ENCODE results near the gene NCR3LG1.

NCR3LG1 gene

DNA sequence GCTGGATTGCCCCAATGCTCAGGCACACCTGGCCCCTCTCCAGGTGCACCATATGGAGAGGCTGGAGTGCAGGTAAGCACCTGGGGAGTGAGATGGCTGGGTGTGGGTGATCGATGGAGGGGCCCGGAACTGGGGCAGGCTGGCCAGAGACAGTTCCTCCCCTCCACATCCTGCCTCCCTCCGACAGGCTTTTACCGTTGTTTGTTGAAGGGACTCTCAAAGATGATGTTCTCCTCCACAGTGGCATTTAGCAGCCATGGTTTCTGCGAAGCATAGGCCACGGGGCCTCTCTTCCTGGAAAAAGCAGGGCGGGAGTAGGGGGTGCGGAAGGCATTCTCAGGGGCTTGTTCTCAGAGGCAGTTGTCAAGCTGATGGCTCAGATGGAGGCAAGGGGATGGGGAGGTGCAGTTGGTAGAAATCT lies 62.7 kb downstream of the NCR3LG1 start:
- TF ChIP-seq ZFP3 (CRISPR knock-in tag; IDR thresholded peaks at IDR 0.05) (no peak), BACH2 (CRISPR knock-in tag; IDR thresholded peaks at IDR 0.05; ENCODE audit: borderline replicate concordance) (no peak), ISL1 (CRISPR knock-in tag; IDR thresholded peaks at IDR 0.05) (no peak), RARB (CRISPR knock-in tag; IDR thresholded peaks at IDR 0.05) (no peak), TSHZ2 (CRISPR knock-in tag; IDR thresholded peaks at IDR 0.05) (no peak), SNAI2 (CRISPR knock-in tag; IDR thresholded peaks at IDR 0.05) (no peak)
- ATAC-seq: no peak

- ATAC-seq: no peak
- TF ChIP-seq PPARA (CRISPR knock-in tag; IDR thresholded peaks at IDR 0.05; ENCODE audit: borderline replicate concordance): no peak
- no peak for TF ChIP-seq TOX (CRISPR knock-in tag; IDR thresholded peaks at IDR 0.05; ENCODE audit: borderline replicate concordance)
- TF ChIP-seq OSR1 (CRISPR knock-in tag; IDR thresholded peaks at IDR 0.05): no peak
- TF ChIP-seq, protein P1, sequence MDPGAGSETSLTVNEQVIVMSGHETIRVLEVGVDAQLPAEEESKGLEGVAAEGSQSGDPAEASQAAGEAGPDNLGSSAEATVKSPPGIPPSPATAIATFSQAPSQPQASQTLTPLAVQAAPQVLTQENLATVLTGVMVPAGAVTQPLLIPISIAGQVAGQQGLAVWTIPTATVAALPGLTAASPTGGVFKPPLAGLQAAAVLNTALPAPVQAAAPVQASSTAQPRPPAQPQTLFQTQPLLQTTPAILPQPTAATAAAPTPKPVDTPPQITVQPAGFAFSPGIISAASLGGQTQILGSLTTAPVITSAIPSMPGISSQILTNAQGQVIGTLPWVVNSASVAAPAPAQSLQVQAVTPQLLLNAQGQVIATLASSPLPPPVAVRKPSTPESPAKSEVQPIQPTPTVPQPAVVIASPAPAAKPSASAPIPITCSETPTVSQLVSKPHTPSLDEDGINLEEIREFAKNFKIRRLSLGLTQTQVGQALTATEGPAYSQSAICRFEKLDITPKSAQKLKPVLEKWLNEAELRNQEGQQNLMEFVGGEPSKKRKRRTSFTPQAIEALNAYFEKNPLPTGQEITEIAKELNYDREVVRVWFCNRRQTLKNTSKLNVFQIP (CRISPR knock-in tag; IDR thresholded peaks at IDR 0.05; ENCODE audit: borderline replicate concordance, low read depth): no peak
- TF ChIP-seq, protein P2, sequence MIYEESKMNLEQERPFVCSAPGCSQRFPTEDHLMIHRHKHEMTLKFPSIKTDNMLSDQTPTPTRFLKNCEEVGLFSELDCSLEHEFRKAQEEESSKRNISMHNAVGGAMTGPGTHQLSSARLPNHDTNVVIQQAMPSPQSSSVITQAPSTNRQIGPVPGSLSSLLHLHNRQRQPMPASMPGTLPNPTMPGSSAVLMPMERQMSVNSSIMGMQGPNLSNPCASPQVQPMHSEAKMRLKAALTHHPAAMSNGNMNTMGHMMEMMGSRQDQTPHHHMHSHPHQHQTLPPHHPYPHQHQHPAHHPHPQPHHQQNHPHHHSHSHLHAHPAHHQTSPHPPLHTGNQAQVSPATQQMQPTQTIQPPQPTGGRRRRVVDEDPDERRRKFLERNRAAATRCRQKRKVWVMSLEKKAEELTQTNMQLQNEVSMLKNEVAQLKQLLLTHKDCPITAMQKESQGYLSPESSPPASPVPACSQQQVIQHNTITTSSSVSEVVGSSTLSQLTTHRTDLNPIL (CRISPR knock-in tag; IDR thresholded peaks at IDR 0.05; ENCODE audit: low read depth): no peak
- TF ChIP-seq, protein P3, sequence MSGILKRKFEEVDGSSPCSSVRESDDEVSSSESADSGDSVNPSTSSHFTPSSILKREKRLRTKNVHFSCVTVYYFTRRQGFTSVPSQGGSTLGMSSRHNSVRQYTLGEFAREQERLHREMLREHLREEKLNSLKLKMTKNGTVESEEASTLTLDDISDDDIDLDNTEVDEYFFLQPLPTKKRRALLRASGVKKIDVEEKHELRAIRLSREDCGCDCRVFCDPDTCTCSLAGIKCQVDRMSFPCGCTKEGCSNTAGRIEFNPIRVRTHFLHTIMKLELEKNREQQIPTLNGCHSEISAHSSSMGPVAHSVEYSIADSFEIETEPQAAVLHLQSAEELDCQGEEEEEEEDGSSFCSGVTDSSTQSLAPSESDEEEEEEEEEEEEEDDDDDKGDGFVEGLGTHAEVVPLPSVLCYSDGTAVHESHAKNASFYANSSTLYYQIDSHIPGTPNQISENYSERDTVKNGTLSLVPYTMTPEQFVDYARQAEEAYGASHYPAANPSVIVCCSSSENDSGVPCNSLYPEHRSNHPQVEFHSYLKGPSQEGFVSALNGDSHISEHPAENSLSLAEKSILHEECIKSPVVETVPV (CRISPR knock-in tag; IDR thresholded peaks at IDR 0.05): no peak
- no peak for TF ChIP-seq ZFP30 (CRISPR knock-in tag; IDR thresholded peaks at IDR 0.05)
- no peak for TF ChIP-seq ZNF565 (CRISPR knock-in tag; conservative IDR thresholded peaks at IDR 0.05; ENCODE audit: low read depth)
- TF ChIP-seq BACH2 (CRISPR knock-in tag; IDR thresholded peaks at IDR 0.05; ENCODE audit: borderline replicate concordance): no peak
- no peak for TF ChIP-seq ESRRG (CRISPR knock-in tag; IDR thresholded peaks at IDR 0.05)
- TF ChIP-seq ARNTL (CRISPR knock-in tag; IDR thresholded peaks at IDR 0.05; ENCODE audit: borderline replicate concordance, low read depth): no peak
Measured at GRCh38 chr11:17414992-17415391, 63.4 kb downstream of the NCR3LG1 start.

GRCh38 chr11:17415523-17416104 lies 64.0 kb downstream of the NCR3LG1 start:
- ATAC-seq: no peak
- no peak for TF ChIP-seq SNAI2 (CRISPR knock-in tag; IDR thresholded peaks at IDR 0.05)
- no peak for TF ChIP-seq TOX (CRISPR knock-in tag; IDR thresholded peaks at IDR 0.05; ENCODE audit: borderline replicate concordance)
- TF ChIP-seq ZNF8 (CRISPR knock-in tag; IDR thresholded peaks at IDR 0.05): no peak
- no peak for TF ChIP-seq ZC3H10 (CRISPR knock-in tag; IDR thresholded peaks at IDR 0.05)
- no peak for TF ChIP-seq ISL1 (CRISPR knock-in tag; IDR thresholded peaks at IDR 0.05)
- no peak for TF ChIP-seq CSDC2 (CRISPR knock-in tag; IDR thresholded peaks at IDR 0.05)
- TF ChIP-seq ZNF70 (CRISPR knock-in tag; IDR thresholded peaks at IDR 0.05): no peak
- no peak for TF ChIP-seq ESRRG (CRISPR knock-in tag; IDR thresholded peaks at IDR 0.05)
- TF ChIP-seq TSHZ2 (CRISPR knock-in tag; IDR thresholded peaks at IDR 0.05): no peak
- TF ChIP-seq ZFP30 (CRISPR knock-in tag; IDR thresholded peaks at IDR 0.05): no peak
- no peak for TF ChIP-seq TCF4 (CRISPR knock-in tag; IDR thresholded peaks at IDR 0.05; ENCODE audit: borderline replicate concordance)
- TF ChIP-seq BACH2 (CRISPR knock-in tag; IDR thresholded peaks at IDR 0.05; ENCODE audit: borderline replicate concordance): no peak
- TF ChIP-seq RARB (CRISPR knock-in tag; IDR thresholded peaks at IDR 0.05): no peak
- TF ChIP-seq PATZ1 (CRISPR knock-in tag; IDR thresholded peaks at IDR 0.05; ENCODE audit: borderline replicate concordance): no peak
- TF ChIP-seq, protein P1 (CRISPR knock-in tag; IDR thresholded peaks at IDR 0.05; ENCODE audit: borderline replicate concordance, low read depth): no peak
